Measurements from ENCODE around the gene UBE2O. TPM values are rescaled to one million over a fixed set of nuclear protein-coding genes. Genes with fewer than 3 reads are reported as not detected.

Gene UBE2O
- total and polyA plus RNA-seq, 2 experiments from 2014 or later, result 28.5 to 62.6 TPM

DNA sequence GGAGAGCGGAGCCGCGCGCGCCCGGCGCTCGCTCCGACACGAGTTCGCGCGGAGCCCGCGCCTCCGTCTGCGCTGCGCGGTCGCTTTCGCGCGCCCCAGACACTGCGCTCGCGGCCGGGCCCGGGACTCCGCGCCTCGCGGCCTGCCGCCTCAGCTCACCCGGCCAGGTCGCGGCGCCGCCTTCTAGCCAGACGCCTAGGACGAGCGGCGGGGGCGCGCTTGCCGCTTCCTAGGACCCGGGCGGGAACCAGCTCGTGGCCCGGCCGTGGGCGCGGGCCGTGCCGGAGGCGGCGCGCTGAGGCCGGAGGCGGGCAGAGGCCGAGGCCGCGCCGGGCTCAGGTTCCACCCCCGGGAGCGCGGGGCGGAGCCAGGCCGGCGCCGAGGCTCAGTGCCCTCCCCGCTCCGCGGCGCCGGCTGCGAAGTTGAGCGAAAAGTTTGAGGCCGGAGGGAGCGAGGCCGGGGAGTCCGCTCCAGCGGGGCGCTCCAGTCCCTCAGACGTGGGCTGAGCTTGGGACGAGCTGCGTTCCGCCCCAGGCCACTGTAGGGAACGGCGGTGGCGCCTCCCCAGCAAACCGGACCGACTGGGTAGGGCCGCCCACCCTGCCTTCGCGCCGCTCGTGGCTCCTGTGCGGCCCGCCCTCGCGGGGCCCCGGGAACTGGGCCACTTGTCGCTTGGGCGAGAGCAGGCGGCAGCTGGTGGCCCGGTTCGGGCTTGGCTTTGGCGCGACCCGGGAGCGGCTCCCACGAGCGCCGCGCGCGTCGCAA, 68.5 kb downstream of the UBE2O start, which contains the start of gene SPHK1:
TSS of gene SPHK1 (plus strand) at position 388 of the 765 bp plus-strand sequence. CDS start 1,036 bp downstream, outside the sequence.
- Histone ChIP-seq H3K4me3 (peak within 1 kb of the TSS; percentile 39), H3K9me3 (ENCODE audit: low read depth) (no peaks in the 10 kb centered on the region), H3K4me1 (ENCODE audit: low read depth) (peaks cover 3% of the 10 kb centered on the region), H3K27me3 (peaks cover 13% of the 10 kb centered on the region), H3K36me3 (no peaks in the 10 kb centered on the region), H3K27ac (peak within 1 kb of the TSS; percentile 54)
- TF ChIP-seq, protein P1, sequence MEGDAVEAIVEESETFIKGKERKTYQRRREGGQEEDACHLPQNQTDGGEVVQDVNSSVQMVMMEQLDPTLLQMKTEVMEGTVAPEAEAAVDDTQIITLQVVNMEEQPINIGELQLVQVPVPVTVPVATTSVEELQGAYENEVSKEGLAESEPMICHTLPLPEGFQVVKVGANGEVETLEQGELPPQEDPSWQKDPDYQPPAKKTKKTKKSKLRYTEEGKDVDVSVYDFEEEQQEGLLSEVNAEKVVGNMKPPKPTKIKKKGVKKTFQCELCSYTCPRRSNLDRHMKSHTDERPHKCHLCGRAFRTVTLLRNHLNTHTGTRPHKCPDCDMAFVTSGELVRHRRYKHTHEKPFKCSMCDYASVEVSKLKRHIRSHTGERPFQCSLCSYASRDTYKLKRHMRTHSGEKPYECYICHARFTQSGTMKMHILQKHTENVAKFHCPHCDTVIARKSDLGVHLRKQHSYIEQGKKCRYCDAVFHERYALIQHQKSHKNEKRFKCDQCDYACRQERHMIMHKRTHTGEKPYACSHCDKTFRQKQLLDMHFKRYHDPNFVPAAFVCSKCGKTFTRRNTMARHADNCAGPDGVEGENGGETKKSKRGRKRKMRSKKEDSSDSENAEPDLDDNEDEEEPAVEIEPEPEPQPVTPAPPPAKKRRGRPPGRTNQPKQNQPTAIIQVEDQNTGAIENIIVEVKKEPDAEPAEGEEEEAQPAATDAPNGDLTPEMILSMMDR (IDR thresholded peaks at IDR 0.05; ENCODE audit: low read depth, low read length), result no peak
- DNase-seq (ENCODE audit: low read depth in 1 of 2, low spot score in 1 of 2), result peak; percentile 87 to 93

DNA sequence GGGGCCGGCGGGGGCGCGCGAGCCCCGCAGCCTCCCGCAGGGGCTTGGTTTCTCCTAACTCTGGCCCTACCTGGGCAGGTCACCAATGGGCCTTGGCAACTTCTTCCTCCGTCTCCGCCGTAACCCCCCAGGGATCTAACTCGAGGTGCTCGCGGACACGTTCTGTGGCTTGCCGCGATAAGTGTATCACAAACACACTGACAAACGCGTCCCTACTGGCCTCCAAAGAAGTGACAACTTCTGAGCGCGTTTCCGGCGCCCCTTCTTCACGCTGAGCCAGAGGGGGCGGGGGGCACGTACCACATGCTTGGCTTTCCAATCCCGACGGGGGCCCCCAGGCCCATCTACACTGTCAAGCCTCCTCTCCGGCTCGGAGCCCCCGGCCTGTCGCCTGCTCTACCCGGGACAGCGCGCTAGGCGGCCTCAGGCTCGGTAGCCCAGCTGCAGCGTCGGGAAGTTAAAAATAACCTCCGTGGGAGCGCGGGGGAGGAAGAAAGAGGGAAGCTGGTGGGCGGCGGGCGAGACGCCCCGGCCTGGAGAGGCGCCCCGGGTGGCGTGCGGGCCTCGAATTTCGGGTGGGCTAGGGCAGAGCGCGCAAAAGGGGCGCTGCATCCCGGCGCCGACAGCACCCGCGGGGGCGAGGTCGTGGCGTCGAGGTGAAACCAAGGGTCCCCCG, 69.3 kb downstream of the UBE2O start:
- TF ChIP-seq, protein P1 (IDR thresholded peaks at IDR 0.05; ENCODE audit: low read depth, low read length), result peak; percentile 35
- no peaks in the 10 kb centered on the region for H3K9me3 ChIP-seq (ENCODE audit: low read depth)
- H3K4me3 ChIP-seq, result peak overlapping the region; percentile 39
- H3K4me1 ChIP-seq (ENCODE audit: low read depth), result peaks cover 3% of the 10 kb centered on the region
- H3K36me3 ChIP-seq, result no peaks in the 10 kb centered on the region
- peak; percentile 65 to 81 for DNase-seq (ENCODE audit: low read depth in 1 of 2, low spot score in 1 of 2)
- peaks cover 13% of the 10 kb centered on the region for H3K27me3 ChIP-seq
- peak overlapping the region; percentile 54 for H3K27ac ChIP-seq

DNA sequence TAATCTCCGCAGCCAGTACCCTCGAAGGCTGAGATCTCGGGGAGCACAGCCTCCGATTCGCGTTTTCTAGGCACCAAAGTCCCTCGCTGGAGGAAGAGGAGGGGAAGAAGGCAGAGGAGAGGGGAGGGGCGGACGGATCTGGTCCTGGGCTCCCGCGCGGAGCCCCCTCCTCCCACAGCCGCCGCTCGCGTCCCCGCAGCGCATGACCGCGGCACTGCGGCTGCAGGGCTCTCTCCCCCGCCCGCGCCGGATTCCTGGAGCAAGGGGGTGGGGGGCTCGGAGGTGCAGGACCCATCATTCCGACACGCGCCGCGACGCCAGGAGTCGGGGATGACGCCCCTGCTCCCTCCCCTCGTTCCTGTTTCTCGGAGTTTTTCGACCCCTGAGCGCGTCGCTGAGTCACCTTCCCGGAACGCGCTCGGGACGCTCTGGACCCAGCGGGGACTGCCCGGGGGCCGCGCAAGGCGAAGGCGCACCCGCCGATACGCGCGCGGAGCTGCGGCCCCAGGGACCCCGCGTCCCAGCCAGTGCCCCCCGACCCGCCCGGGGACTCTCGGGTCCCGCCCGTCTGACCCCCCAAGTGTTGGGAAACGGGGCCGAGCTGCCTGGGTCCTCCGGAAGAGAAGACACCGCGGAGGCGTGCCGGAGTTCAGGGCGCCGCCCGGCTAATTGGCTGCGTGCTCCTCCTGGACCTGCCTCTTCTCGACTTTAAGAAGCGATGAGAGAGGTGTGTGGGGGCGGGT, 70.0 kb downstream of the UBE2O start:
- H3K4me1 ChIP-seq (ENCODE audit: low read depth), result peaks cover 3% of the 10 kb centered on the region
- peak; percentile 63 to 75 for DNase-seq (ENCODE audit: low read depth in 1 of 2, low spot score in 1 of 2)
- H3K9me3 ChIP-seq (ENCODE audit: low read depth), result no peaks in the 10 kb centered on the region
- peaks cover 13% of the 10 kb centered on the region for H3K27me3 ChIP-seq
- TF ChIP-seq, protein P1 (IDR thresholded peaks at IDR 0.05; ENCODE audit: low read depth, low read length), result no peak
- H3K36me3 ChIP-seq, result no peaks in the 10 kb centered on the region
- peak overlapping the region; percentile 54 for H3K27ac ChIP-seq
- H3K4me3 ChIP-seq, result peak overlapping the region; percentile 39

DNA sequence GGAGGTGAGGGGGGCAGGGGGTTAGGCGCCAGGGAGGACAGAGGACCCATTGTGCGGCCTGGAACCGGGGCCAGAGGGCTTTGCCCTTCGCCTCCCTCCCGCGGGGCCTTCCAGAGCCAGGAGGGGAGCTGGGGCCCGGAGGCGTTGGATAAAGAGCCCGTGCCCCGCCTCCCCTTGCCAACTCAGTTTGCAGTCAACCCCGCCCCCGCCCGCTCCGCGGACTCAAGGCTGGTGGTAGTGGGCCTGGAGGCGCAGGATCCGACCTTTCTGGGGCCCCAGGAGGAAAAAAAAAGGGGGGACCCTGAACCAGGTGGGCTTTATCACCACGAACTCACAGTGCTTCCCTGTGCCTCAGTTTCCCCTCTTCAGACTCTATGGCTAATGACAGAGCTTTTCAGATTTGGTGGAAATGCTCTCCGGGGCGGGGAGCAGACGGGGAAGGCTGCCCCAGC, 70.6 kb downstream of the UBE2O start:
- DNase-seq (ENCODE audit: low read depth in 1 of 2, low spot score in 1 of 2), result peak; percentile 75 to 77
- H3K27ac ChIP-seq, result no peak overlapping the region
- H3K36me3 ChIP-seq, result no peaks in the 10 kb centered on the region
- peaks cover 3% of the 10 kb centered on the region for H3K4me1 ChIP-seq (ENCODE audit: low read depth)
- TF ChIP-seq, protein P1 (IDR thresholded peaks at IDR 0.05; ENCODE audit: low read depth, low read length), result no peak
- H3K9me3 ChIP-seq (ENCODE audit: low read depth), result no peaks in the 10 kb centered on the region
- H3K4me3 ChIP-seq, result peak overlapping the region; percentile 39
- peaks cover 13% of the 10 kb centered on the region for H3K27me3 ChIP-seq

DNA sequence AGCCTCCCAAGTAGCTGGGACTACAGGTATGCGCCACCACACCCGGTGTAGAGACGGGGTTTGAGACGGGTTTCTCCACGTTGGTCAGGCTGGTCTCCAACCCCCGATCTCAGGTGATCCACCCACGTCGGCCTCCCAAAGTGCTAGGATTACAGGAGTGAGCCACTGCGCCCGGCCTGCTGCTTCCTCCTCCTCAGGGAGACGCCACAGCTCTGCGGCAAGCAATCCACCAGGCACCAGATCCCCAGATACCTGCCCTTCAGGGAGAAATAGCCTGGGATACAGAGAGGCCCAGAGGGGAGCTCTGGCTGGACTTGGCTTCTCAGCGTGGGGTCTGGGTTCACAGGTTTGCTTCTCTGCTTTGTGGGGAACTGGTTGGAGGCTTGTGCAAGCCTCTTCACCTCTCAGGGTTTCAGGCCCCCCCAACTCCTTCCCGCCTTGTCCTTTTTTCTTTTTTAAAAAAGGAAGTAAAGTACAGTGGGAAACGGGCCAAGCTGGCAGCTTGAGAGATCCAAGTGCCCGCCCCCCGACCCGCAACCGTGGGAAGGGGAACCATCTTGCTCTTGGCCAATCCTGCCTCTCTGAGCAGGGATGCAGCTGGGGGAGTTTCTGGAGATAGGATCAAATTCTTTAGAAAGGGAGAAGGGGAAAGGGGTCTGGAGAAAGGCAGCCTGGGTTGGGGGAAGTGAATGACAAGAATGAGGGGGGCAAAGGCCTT, 71.2 kb downstream of the UBE2O start:
- Histone ChIP-seq H3K36me3 (no peaks in the 10 kb centered on the region), H3K4me1 (ENCODE audit: low read depth) (peaks cover 3% of the 10 kb centered on the region), H3K27me3 (peaks cover 13% of the 10 kb centered on the region), H3K27ac (no peak overlapping the region), H3K4me3 (no peak overlapping the region), H3K9me3 (ENCODE audit: low read depth) (no peaks in the 10 kb centered on the region)
- DNase-seq (ENCODE audit: low read depth in 1 of 2, low spot score in 1 of 2), result peak in 1 of 2 donors; percentile 66
- TF ChIP-seq, protein P1 (IDR thresholded peaks at IDR 0.05; ENCODE audit: low read depth, low read length), result no peak
